Middle frontal gyrus (tissue), 1 donor: Measurements from ENCODE around the gene CFLAR.
"Not testable (repeated sequence)": the region's sequence is repeated elsewhere in the genome, so short reads cannot be mapped to it uniquely, and the experiment has no call there.

Source experiments
- DNase-seq: peaks from one replicate; pipeline ENCODE4 v3.0.0-alpha.2; 2015; ENCODE audit warnings: low spot score; ENCODE audit errors: extremely low spot score

The CFLAR gene

DNA sequence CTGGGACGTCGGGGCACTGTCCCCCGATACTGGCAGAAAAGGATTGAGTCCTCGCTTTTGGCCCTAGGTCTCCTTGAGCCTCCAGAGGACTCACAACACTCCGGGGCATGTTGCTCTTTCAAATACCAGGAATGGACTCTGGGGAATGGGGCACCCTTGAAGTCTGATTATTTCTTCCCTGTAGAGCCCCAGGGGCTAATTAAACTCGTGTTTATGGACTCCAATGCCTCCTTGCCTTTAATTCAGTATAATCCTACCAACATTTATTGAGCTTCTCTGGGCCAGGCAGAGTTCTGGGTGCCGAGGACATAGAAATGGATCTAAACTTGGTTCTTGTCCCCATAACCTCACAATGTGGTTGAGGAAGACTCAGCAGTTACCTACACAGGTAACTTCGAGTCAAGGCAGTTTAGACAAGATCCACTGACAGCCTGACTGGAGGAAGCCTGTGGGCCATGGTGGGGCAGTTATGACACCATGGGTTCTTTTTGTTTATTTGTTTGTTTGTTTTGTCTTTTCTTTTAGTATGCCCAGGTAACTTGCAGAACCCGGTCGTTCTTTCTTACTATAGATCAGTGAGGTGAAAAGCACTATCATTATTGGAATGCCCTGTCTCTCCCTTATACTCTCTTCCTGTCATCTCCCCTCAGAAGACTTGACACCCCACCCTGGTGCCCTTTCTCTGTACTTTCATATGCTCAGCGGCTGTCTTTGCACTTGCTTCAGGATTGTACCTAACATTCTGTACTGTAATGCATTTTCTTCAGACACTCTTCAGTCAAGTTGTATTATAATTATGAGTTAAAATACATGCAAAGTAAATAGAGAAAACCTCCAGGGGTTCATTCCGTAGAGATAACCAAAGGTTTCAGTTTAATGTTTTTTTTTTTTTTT, 3.2 kb downstream of the CFLAR start:
- DNase-seq, result no peak

DNA sequence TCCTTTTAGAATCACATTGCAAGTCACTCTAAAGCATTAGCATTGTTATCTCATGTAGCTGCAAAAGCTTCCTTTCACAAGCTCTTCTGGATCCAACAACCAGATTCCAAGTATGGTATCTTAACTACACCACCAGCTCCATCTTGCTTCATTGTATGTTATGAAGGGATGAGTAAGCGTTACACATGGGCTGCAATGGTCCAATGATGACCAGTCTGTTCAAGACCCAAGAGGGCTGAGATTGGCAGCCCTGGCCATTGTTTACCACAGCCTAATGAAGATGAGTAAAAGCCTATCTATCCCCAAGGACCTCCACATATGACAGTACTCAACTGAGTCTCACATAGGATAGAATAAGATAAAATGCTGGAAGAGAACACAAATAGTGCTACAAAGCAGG, 6.3 kb downstream of the CFLAR start:
- no peak for DNase-seq

DNA sequence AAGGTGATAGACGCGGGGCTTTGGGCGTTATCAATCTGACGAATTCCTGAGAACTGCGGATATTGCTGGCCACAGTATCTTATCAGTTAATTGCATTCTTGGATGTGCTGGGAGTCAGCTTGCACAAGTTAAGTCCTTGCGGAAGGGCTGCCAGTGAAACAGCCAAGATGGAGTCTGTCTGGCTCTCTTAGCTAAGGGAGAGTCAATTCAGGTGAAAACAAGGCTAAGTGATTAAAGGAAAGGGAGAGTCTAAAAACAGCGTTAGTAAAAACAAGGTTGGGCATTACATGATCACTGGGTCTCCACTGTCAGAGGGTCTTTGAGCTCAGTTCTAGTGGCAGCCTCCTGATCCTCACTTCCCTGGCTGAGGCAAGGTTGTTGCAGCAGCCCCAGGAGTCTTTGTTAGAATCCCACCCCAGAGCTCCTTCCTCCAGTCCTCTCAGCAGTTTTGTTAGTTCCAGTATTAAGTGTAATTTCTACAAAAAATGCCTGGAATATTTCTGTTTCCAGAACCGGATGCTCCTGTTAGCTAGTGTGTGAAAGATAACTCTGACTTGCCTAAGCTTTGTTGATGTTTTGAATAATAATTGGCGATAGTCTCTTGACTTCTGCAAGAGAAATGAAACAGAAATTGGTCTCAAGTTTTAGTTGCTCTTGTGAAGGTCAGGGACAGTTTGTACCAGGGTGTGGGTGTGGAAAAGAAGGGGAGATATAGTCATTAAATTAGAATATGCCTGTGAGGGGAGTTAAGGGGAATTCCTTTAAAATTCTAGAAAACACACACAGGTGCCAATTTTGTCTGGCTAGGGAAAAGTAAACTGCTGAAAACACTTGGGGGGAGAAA, 10.6 kb downstream of the CFLAR start:
- DNase-seq, result no peak

DNA sequence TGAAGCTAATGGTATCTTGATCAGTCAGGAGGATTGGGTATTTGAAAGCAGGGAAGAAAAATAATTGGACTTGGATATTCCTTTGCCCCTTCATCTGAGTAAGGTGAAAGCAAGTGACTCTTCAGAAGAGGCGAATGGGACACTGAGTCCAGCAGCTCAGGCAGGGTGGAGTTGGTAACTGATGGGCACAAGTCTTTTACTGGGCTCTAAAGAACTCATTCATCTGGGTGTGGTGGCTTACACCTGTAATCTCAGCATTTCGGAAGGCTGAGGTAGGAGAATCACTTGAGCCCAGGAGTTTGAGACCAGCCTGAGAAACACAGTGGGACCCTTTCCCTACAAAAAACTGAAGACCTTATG, 11.2 kb downstream of the CFLAR start:
- no peak for DNase-seq

DNA sequence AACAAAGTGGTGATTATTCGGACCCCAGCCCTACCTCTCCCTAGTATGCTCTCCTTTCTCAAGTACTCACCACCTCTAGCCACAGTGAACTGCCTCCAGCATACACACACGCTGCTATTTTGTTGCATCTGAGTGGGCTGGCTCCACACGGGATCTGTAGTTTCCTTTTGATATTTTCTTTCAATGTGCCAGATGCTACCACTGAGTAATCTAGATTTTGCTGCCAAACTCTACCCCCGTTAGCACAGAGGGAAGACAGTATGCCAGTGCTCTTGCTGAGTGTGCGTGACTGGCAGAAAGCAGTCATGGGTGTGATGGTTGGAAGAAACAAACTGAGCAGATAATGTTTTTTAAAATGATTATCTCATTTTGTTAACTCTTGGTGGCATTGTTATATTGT, 11.6 kb downstream of the CFLAR start:
- DNase-seq, result no peak

DNA sequence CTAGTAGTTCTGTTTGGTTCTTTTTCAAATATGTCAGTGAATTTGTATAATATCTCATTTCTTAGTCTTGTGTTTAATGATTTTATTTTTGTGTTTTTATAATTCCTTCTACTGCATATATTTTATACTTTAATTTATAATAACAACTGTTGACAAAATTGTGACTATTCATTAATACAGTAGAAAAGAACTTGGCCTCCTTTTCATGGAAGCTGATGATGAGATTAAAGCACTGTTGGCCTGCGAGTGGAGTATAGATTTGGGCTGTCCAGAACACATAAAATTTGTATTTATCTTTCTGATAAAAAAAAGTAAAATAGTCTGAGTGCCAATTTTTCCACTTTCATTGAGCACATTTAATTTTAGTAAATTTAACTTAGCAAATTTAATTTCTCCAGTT, 12.1 kb downstream of the CFLAR start:
- no peak for DNase-seq

DNA sequence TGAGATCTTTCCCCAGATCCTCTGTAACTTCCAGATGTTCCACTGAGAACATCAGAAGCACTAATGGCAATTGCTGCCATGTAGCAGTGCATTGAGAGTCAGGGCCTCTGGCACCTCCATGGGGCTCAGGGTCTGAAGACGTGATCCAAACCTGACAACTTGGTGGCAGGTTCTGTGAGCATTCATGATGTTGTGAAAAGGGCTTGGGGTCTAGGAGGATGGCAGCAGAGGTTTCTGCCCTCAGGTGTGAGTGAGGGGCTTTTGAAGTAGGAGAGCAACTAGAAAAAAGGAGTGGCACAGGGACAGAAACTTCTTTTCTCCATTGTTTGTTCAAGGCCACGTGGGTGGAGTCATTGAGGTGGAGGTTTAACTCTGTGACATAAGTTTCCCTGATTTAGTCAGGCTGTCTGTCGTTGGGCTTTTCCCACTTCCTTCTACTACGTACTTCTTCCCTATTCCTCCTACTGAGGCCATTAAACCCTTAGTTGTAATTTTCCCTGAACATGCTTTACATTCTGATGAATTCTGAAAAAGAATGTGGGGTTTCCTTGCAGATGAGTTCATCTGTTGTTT, 13.1 kb downstream of the CFLAR start:
- no peak for DNase-seq

DNA sequence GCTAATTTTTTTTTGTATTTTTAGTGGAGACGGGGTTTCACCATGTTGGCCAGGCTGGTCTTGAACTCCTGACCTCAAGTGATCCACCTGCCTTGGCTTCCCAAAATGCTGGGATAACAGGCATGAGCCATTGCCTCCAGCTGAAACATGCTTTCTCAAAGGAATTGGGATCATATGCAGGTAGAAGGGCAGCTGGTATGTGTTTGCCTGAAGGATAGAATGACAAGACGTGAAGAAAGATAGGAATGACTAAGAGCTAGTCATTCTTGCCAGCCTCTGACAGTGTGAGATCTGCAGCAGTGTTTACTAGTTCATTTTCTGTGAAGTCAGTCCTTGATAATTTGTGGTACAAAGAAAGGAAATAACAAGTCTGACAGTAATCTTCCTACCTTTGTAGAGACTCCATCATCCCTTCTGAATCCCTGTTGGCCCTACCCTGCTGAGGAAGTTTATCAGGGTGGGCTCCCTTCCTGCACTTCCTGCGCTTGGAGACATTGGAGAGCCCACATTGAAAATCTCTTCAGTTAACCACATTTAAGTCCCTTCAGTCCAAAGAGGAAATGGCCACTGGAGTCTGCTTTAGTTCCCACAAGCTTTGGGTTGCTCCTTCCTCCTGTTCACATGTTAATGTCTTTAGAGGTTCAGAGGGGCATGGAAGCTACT, 14.7 kb downstream of the CFLAR start:
- DNase-seq, result no peak

DNA sequence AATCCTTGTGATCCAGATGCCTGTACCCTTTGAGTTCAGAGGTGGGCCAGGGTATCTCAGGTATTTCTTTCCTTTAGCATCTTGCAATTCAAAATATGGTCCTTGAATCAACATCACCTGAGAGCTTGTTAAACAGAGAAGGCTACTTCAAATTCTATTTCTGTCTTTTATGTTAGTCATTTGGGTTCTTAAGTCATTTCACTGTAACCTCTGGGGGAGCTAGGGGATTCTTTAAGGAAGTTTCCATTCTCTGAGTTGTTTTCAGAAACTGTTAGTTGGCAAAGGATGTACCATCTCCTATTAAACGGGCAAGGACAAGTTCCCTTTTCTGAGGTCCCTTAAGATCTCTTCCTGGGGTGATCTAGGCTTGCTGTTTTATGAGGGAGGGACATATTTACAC, 16.6 kb downstream of the CFLAR start:
- no peak for DNase-seq

DNA sequence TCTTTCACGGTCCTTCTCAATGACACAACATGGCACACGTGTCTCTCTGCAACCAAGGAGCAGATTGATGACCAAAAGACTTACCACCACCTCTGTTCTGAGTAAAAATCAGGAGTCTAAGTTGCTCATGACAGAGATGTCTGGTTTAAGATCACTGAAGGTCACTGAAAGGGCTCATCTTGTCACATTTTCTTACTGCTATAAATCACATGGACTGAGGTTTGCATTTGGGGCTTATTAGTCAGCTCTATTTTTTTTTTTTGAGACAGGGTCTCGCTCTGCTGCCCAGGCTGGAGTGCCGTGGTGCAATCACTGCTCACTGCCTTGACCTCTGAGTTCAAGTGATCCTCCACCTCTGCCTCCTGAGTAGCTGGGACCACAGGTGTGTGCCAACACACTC, 19.4 kb downstream of the CFLAR start:
- DNase-seq, result no peak

DNA sequence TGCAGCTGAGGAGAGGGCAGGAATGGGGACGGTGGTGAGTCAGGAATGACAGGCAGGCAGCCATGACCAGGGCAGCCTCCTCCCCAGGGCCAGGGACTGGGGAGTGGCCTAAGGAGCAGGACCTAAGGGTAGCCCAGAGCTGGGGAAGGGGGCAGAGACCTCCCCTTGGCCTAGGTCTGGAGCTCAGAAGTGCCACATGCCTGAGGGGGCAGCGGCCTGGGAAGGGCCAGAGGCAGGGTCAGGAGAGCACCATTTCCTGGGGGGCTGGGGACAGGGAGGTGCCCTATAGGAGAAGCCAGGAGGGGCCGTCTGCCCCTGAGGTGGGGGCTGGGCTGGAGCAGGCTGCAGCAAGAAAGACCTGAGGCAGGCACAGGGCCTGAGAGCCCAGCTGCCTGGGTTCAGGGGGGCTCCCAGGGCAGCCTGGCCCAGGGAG, 20.9 kb downstream of the CFLAR start:
- DNase-seq, result no peak

DNA sequence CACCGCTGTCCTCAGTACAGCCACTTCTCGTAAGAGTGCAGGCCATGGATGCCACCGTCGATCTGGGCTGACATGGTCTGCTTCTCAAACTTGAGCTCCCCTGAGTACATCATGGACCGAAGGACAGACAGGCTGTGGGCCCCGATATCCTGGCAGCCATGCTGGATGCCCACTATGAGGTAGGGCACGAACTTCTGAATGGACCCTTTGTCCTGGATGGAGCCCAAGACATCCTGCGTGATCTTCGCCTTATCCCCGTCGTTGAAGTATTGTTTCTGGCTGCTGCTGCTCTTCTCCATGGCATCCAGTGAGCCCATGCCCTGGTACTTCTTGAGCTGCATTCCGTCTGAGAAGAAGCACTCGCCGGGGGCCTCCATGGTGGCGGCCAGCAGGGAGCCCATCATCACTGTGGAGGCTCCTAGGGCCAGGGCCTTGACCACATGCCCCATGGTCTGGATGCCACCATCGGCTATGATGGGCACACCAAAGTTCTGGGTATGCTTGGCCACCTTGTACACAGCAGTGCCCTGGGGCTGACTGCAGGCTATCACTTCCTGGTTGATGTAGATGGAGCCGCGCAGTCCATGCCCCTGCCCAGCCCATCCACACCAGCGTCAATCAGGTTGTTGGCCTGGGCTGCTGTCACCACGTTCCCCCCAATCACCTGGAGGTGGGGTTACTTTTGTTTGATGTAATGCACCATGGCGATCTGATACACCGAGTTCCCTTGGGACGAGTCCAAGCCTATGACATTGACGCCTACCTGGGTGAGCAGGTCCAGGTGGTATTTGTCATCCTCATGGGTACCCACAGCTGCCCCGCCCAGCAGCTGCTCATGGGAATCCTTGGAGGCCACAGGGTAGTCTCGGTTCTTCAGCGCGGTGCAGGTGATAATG, 21.8 kb downstream of the CFLAR start:
- DNase-seq, result no peak

DNA sequence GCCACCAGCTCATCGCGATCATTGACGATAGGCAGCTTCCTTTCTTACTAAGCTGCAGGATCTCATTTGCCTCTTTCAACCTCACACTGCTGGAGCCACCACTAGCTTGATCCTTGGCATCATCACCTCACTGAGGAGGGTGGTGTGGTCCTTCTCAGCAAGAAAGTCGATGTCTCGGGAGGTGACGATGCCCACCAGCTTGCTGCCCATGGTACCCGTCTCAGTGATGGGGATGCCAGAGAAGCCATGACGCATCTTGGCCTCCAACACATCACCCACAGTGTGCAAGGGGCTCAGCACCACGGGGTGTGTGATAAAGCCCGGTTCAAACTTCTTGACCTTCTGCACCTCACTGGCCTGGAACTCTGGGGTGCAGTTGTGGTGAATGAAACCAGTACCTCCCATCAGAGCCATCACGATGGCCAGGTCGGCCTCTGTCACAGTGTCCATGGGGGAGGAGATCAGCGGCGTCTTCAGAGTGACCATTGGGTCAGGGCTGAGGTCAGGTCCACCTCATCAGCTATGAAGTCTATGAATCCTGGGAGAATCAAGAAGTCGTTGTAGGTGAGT, 22.5 kb downstream of the CFLAR start:
- DNase-seq, result no peak

DNA sequence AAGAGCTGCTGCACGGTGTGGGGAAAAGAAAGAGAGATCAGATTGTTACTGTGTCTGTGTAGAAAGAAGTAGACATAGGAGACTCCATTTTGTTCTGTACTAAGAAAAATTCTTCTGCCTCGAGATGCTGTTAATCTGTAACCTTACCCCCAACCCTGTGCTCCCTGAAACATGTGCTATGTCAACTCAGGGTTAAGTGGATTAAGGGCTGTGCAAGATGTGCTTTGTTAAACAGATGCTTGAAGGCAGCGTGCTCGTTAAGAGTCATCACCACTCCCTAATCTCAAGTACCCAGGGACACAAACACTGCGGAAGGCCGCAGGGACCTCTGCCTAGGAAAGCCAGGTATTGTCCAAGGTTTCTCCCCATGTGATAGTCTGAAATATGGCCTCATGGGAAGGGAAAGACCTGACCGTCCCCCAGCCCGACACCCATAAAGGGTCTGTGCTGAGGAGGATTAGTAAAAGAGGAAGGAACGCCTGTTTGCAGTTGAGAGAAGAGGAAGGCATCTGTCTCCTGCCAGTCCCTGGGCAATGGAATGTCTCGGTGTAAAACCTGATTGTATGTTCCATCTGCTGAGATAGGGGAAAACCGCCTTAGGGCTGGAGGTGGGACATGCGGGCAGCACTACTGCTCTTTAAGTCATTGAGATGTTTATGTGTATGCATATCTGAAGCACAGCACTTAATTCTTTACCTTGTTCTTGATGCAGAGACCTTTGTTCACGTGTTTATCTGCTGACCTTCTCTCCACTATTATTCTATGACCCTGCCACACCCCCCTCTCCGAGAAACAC, 23.2 kb downstream of the CFLAR start:
- not testable (repeated sequence) for DNase-seq

DNA sequence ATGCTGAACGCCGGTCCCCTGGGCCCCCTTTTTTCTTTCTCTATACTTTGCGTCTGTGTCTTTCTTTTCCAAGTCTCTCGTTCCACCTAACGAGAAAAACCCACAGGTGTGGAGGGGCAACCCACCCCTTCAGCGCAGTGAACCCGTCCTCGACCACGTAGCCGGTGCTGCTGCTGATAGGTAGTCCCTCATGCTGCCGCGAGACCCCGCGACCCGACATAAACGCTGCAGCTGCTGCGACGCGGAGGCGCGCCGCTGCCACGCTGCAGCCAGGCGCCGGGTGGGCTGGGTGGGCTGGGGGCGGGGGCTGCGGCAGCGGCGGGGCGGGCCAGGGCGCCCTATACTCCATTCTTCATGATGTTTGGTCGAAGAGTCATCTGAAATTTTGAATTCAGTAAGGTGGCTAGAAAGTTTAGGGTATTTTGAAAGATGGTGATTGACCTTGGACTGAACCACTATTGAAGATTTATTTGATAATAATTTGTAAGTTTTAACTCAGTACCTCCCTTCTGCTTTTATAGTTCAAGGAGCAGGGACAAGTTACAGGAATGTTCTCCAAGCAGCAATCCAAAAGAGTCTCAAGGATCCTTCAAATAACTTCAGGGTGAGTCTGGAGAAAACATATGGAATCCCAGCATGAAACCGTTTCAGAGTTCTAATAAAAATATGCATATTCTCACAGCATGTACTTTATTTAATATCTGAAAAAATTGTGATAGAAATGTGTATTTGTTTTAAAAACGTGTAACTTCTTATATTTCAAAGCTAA, 24.1 kb downstream of the CFLAR start:
- no peak for DNase-seq

DNA sequence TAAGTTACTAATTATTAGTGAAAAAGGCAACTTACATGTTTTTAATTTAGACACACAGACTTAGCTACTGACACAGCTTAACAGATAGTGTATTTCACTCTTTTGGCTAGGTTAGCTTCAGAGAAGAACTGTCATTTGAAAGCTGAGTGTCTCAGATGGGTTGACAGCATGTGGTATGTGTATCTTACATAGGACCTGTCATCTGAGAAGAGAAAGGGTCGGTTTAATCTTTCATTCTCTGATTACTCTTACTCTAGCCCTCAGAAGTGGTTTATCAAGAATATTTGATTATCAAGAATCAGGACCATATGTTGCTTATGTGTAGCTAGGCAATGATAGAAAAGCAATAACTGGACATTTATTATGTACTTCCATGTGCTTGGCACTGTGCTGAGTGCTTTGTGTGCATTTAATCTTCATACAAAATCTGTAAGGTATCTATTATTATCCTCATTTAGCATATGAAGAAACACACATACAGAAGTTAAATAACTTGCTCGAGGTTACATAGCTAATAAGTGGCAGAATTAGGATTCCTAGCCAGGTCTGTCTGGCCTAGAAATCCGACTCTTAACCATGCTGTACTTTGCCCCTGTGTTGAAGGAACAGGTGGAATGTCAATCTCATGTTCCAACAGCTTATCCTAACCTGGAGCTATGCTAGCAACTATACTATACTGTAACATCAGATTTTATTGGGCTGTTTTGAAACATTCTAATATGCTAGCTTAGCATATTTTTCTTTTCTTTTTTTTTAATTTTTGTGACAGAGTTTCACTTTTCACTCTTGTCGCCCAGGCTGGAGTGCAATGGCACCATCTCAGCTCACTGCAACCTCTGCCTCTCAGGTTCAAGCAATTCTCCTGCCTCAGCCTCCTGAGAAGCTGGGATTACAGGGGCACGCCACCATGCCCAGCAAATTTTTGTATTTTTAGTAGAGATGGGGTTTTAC, 28.4 kb downstream of the CFLAR start:
- no peak for DNase-seq

DNA sequence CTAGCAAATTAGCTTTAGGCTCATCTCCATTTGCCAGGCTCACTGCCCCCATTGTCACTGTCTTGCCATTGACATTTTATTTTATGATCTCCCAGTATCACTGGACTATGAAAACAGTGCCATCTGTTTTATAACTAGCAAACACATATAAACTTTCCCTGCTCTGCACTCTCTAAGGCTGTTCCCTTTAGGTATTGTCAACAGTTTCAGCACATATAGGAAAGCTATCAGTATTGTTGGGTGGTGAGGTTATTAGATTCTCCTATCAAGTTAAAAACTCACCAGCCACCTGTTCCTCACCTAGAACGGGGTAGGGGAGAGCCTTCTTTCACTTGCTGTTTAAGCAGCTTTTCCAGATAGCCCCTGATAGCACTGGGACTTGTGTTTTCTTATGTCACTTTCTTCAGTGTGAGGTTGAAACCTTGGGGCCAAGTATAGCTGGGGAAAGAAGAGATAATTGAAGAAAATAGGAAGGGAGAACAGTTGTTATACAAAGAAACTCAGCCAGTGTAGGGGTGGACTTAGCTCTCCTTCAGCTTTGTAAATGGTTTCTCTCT, 32.5 kb downstream of the CFLAR start:
- DNase-seq, result no peak
